ENCODE results near the gene CDK14. TPM values are rescaled to one million over a fixed set of nuclear protein-coding genes. Genes with fewer than 3 reads are reported as not detected.

Gene CDK14
- polyA plus RNA-seq, 3 donors, result 1.7 to 2.5 (median 2.1) TPM

DNA sequence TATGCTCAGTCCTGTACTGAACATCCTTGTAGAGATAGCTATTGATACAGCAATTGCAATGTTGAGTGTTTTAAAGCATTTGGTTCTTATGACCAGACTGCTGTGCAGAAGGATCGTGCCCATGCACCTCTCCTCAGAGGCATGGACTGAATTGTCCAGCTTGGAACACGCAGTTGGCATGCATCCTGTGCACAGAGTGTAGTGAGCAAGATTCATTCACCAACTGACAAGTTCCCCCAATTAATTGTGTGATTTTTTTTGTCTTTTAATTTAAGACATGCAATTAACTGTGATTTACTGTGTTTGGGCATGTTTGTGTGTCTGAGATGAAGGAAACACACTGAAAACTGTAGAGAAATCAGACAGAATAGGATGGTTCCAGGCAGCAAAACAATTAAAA lies 323.7 kb downstream of the CDK14 start:
- H3K36me3 ChIP-seq (replicated peaks in 1 of 2; ENCODE audit: control insufficient read depth in 1 of 2, insufficient read depth in 2 of 2, low read length in 2 of 2), result peaks cover 0 to 6% of the 10 kb centered on the region in 2 donors
- H3K4me2 ChIP-seq (replicated peaks; ENCODE audit: extremely low read depth, low read length, poor library complexity, severe bottlenecking), result no peak overlapping the region
- H2AFZ ChIP-seq (ENCODE audit: insufficient read depth, low read depth, low read length, poor library complexity, severe bottlenecking), result no peak overlapping the region
- no peak overlapping the region for H3K27ac ChIP-seq (ENCODE audit: low read depth in 1 of 2, low read length in 2 of 2)
- TF ChIP-seq, protein P1, sequence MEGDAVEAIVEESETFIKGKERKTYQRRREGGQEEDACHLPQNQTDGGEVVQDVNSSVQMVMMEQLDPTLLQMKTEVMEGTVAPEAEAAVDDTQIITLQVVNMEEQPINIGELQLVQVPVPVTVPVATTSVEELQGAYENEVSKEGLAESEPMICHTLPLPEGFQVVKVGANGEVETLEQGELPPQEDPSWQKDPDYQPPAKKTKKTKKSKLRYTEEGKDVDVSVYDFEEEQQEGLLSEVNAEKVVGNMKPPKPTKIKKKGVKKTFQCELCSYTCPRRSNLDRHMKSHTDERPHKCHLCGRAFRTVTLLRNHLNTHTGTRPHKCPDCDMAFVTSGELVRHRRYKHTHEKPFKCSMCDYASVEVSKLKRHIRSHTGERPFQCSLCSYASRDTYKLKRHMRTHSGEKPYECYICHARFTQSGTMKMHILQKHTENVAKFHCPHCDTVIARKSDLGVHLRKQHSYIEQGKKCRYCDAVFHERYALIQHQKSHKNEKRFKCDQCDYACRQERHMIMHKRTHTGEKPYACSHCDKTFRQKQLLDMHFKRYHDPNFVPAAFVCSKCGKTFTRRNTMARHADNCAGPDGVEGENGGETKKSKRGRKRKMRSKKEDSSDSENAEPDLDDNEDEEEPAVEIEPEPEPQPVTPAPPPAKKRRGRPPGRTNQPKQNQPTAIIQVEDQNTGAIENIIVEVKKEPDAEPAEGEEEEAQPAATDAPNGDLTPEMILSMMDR (IDR thresholded peaks at IDR 0.05), result no peak
- H3K79me2 ChIP-seq (ENCODE audit: insufficient read depth, low read length), result no peaks in the 10 kb centered on the region
- Mint-ChIP-seq H3K4me3 (no peak overlapping the region), H3K36me3 (peaks cover 5 to 6% of the 10 kb centered on the region in 2 donors), H3K9me3 (peaks cover 0 to 2% (median 0%) of the 10 kb centered on the region in 7 donors), H3K4me1 (no peaks in the 10 kb centered on the region), H3K27me3 (ENCODE audit: low read depth in 3 of 3) (no peaks in the 10 kb centered on the region), H3K27ac (no peak overlapping the region)
- intact Hi-C loops (cut with micrococcal nuclease), result no loop called here
- H3K4me1 ChIP-seq (ENCODE audit: control insufficient read depth in 1 of 2, insufficient read depth in 2 of 2, low read length in 2 of 2), result no peaks in the 10 kb centered on the region
- no peak overlapping the region for H3K4me3 ChIP-seq (replicated peaks in 1 of 3; ENCODE audit: low read depth in 2 of 3, low read length in 3 of 3)
- no CpG with 5 or more reads among the region's 2 CpGs for WGBS (ENCODE audit: insufficient coverage)
- no peaks in the 10 kb centered on the region for H3K27me3 ChIP-seq (ENCODE audit: control insufficient read depth in 2 of 2, insufficient read depth in 2 of 2, low read length in 2 of 2)
- H4K20me1 ChIP-seq (ENCODE audit: insufficient read depth, low read length), result no peaks in the 10 kb centered on the region
- H3K9ac ChIP-seq (ENCODE audit: insufficient read depth, low read length, poor library complexity, severe bottlenecking), result no peak overlapping the region
- DNase-seq, result no peak
- H3K9me3 ChIP-seq (replicated peaks in 1 of 2; ENCODE audit: control insufficient read depth in 1 of 2, insufficient read depth in 1 of 2, low read length in 2 of 2), result no peaks in the 10 kb centered on the region

DNA sequence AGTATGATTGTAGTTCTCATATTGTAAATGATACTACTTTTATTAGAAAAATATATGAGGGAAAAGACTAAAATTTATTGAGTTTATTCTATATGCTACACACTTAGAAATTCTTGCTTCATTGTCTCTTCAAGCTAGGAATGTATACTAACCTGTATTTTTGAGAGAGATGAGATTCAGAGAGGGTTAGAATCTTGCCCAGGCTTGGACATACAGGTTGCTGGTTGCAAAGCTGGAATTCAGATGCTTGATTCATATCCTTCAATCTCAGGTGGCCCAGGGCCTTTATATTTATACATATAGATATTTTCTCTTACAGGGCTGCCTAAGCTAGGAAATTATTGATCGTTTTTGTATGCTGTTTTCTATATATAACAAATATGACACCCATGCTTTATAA lies 324.2 kb downstream of the CDK14 start:
- no peak for DNase-seq
- H3K36me3 Mint-ChIP-seq, result peaks cover 5 to 8% of the 10 kb centered on the region in 2 donors
- Histone ChIP-seq H2AFZ (ENCODE audit: insufficient read depth, low read depth, low read length, poor library complexity, severe bottlenecking) (no peak overlapping the region), H3K9ac (ENCODE audit: insufficient read depth, low read length, poor library complexity, severe bottlenecking) (no peak overlapping the region), H3K27me3 (ENCODE audit: control insufficient read depth in 2 of 2, insufficient read depth in 2 of 2, low read length in 2 of 2) (no peaks in the 10 kb centered on the region), H3K4me3 (replicated peaks in 1 of 3; ENCODE audit: low read depth in 2 of 3, low read length in 3 of 3) (no peak overlapping the region), H4K20me1 (ENCODE audit: insufficient read depth, low read length) (no peaks in the 10 kb centered on the region), H3K9me3 (replicated peaks in 1 of 2; ENCODE audit: control insufficient read depth in 1 of 2, insufficient read depth in 1 of 2, low read length in 2 of 2) (no peaks in the 10 kb centered on the region), H3K79me2 (ENCODE audit: insufficient read depth, low read length) (no peaks in the 10 kb centered on the region), H3K4me1 (ENCODE audit: control insufficient read depth in 1 of 2, insufficient read depth in 2 of 2, low read length in 2 of 2) (no peaks in the 10 kb centered on the region), H3K27ac (ENCODE audit: low read depth in 1 of 2, low read length in 2 of 2) (no peak overlapping the region), H3K4me2 (replicated peaks; ENCODE audit: extremely low read depth, low read length, poor library complexity, severe bottlenecking) (no peak overlapping the region), H3K36me3 (replicated peaks in 1 of 2; ENCODE audit: control insufficient read depth in 1 of 2, insufficient read depth in 2 of 2, low read length in 2 of 2) (peaks cover 0 to 6% of the 10 kb centered on the region in 2 donors)
- intact Hi-C loops (cut with micrococcal nuclease), result no loop called here
- no CpG with 5 or more reads among the region's 1 CpG for WGBS (ENCODE audit: insufficient coverage)
- no peaks in the 10 kb centered on the region for H3K9me3 Mint-ChIP-seq
- TF ChIP-seq, protein P1 (IDR thresholded peaks at IDR 0.05), result no peak
- no peak overlapping the region for H3K27ac Mint-ChIP-seq
- H3K27me3 Mint-ChIP-seq (ENCODE audit: low read depth in 3 of 3), result no peaks in the 10 kb centered on the region
- H3K4me1 Mint-ChIP-seq, result no peaks in the 10 kb centered on the region
- H3K4me3 Mint-ChIP-seq, result no peak overlapping the region
